ENCODE data around the gene TAS2R5.
"Not testable (repeated sequence)": the region's sequence is repeated elsewhere in the genome, so short reads cannot be mapped to it uniquely, and the experiment has no call there.

TAS2R5 gene

GRCh38 chr7:141789917-141790316 is at the start of gene TAS2R5:
TAS2R5 (plus strand) TSS chr7:141790217; CDS start chr7:141790362, 145 bp downstream.
- H3K4me3 Mint-ChIP-seq, result no peak within 1 kb of the TSS
- no peaks in the 10 kb centered on the region for H3K4me1 Mint-ChIP-seq (ENCODE audit: low read depth)
- no peaks in the 10 kb centered on the region for H3K27me3 Mint-ChIP-seq
- no peak for DNase-seq
- H3K9me3 Mint-ChIP-seq, result no peaks in the 10 kb centered on the region
- H3K36me3 Mint-ChIP-seq (ENCODE audit: low read depth), result peaks cover 57% of the 10 kb centered on the region
- no peak within 1 kb of the TSS for H3K27ac Mint-ChIP-seq

GRCh38 chr7:141742229-141742628 is 47.8 kb upstream of the TAS2R5 start:
- no peak for DNase-seq
- no peaks in the 10 kb centered on the region for H3K9me3 Mint-ChIP-seq
- H3K36me3 Mint-ChIP-seq (ENCODE audit: low read depth), result peaks cover 93% of the 10 kb centered on the region
- H3K27me3 Mint-ChIP-seq, result no peaks in the 10 kb centered on the region
- H3K4me1 Mint-ChIP-seq (ENCODE audit: low read depth), result peaks cover 53% of the 10 kb centered on the region
- H3K4me3 Mint-ChIP-seq, result no peak overlapping the region
- peak overlapping the region; percentile 85 for H3K27ac Mint-ChIP-seq

- H3K9me3 Mint-ChIP-seq, result no peaks in the 10 kb centered on the region
- H3K4me3 Mint-ChIP-seq, result no peak overlapping the region
- no peaks in the 10 kb centered on the region for H3K27me3 Mint-ChIP-seq
- peaks cover 48% of the 10 kb centered on the region for H3K4me1 Mint-ChIP-seq (ENCODE audit: low read depth)
- no peak for DNase-seq
- peaks cover 93% of the 10 kb centered on the region for H3K36me3 Mint-ChIP-seq (ENCODE audit: low read depth)
- no peak overlapping the region for H3K27ac Mint-ChIP-seq
These were observed 45.9 kb upstream of the TAS2R5 start for GRCh38 chr7:141744131-141744530.

- H3K4me3 Mint-ChIP-seq, result no peak overlapping the region
- peaks cover 12% of the 10 kb centered on the region for H3K4me1 Mint-ChIP-seq (ENCODE audit: low read depth)
- no peaks in the 10 kb centered on the region for H3K27me3 Mint-ChIP-seq
- no peak overlapping the region for H3K27ac Mint-ChIP-seq
- peaks cover 28% of the 10 kb centered on the region for H3K9me3 Mint-ChIP-seq
- peaks cover 93% of the 10 kb centered on the region for H3K36me3 Mint-ChIP-seq (ENCODE audit: low read depth)
- no peak for DNase-seq
These were observed 41.6 kb upstream of the TAS2R5 start for GRCh38 chr7:141748396-141748795.

GRCh38 chr7:141751904-141752303 is 38.1 kb upstream of the TAS2R5 start:
- peaks cover 28% of the 10 kb centered on the region for H3K9me3 Mint-ChIP-seq
- not testable (repeated sequence) for H3K4me3 Mint-ChIP-seq; DNase-seq; H3K4me1 Mint-ChIP-seq (ENCODE audit: low read depth); H3K27me3 Mint-ChIP-seq; H3K27ac Mint-ChIP-seq
- H3K36me3 Mint-ChIP-seq (ENCODE audit: low read depth), result peaks cover 95% of the 10 kb centered on the region

GRCh38 chr7:141752634-141753033 is 37.4 kb upstream of the TAS2R5 start:
- no peak for DNase-seq
- Mint-ChIP-seq H3K36me3 (ENCODE audit: low read depth) (peaks cover 98% of the 10 kb centered on the region), H3K27ac (no peak overlapping the region), H3K4me3 (no peak overlapping the region), H3K9me3 (peaks cover 28% of the 10 kb centered on the region), H3K4me1 (ENCODE audit: low read depth) (peaks cover 6% of the 10 kb centered on the region), H3K27me3 (no peaks in the 10 kb centered on the region)

- DNase-seq, result no peak
- no peak overlapping the region for H3K27ac Mint-ChIP-seq
- peaks cover 98% of the 10 kb centered on the region for H3K36me3 Mint-ChIP-seq (ENCODE audit: low read depth)
- no peak overlapping the region for H3K4me3 Mint-ChIP-seq
- H3K27me3 Mint-ChIP-seq, result no peaks in the 10 kb centered on the region
- H3K9me3 Mint-ChIP-seq, result peaks cover 26% of the 10 kb centered on the region
- peaks cover 6% of the 10 kb centered on the region for H3K4me1 Mint-ChIP-seq (ENCODE audit: low read depth)
These were observed 35.1 kb upstream of the TAS2R5 start for GRCh38 chr7:141754939-141755338.

- Mint-ChIP-seq H3K4me1 (ENCODE audit: low read depth) (peaks cover 2% of the 10 kb centered on the region), H3K9me3 (no peaks in the 10 kb centered on the region), H3K27ac (peak within 1 kb of the TSS; percentile 29), H3K27me3 (no peaks in the 10 kb centered on the region), H3K4me3 (no peak within 1 kb of the TSS), H3K36me3 (ENCODE audit: low read depth) (peaks cover 95% of the 10 kb centered on the region)
- DNase-seq, result no peak
These were observed 26.2 kb upstream of the TAS2R5 start, which contains the start of gene TAS2R3 for GRCh38 chr7:141763797-141764196. TAS2R3 (plus strand) TSS chr7:141764097; CDS start chr7:141764159, 62 bp downstream.

- H3K27ac Mint-ChIP-seq; H3K9me3 Mint-ChIP-seq; DNase-seq; H3K4me1 Mint-ChIP-seq (ENCODE audit: low read depth); H3K27me3 Mint-ChIP-seq; H3K4me3 Mint-ChIP-seq: not testable (repeated sequence)
- peaks cover 79% of the 10 kb centered on the region for H3K36me3 Mint-ChIP-seq (ENCODE audit: low read depth)
These were observed 19.9 kb upstream of the TAS2R5 start for GRCh38 chr7:141770083-141770583.

- Mint-ChIP-seq H3K27ac (no peak within 1 kb of the TSS), H3K27me3 (no peaks in the 10 kb centered on the region), H3K4me3 (no peak within 1 kb of the TSS), H3K4me1 (ENCODE audit: low read depth) (peaks cover 4% of the 10 kb centered on the region), H3K36me3 (ENCODE audit: low read depth) (peaks cover 76% of the 10 kb centered on the region), H3K9me3 (peaks cover 4% of the 10 kb centered on the region)
- no peak for DNase-seq
These were observed 13.6 kb upstream of the TAS2R5 start, which contains the start of gene TAS2R4 for GRCh38 chr7:141776374-141776773. TAS2R4 (plus strand) TSS chr7:141776674; CDS start chr7:141778489, 1,815 bp downstream.

- H3K27me3 Mint-ChIP-seq, result no peaks in the 10 kb centered on the region
- no peak for DNase-seq
- H3K27ac Mint-ChIP-seq, result no peak overlapping the region
- H3K36me3 Mint-ChIP-seq (ENCODE audit: low read depth), result peaks cover 38% of the 10 kb centered on the region
- H3K4me3 Mint-ChIP-seq, result no peak overlapping the region
- H3K4me1 Mint-ChIP-seq (ENCODE audit: low read depth), result no peaks in the 10 kb centered on the region
- H3K9me3 Mint-ChIP-seq, result no peaks in the 10 kb centered on the region
These were observed 4.1 kb upstream of the TAS2R5 start for GRCh38 chr7:141785706-141786552.

- Mint-ChIP-seq H3K4me3 (no peak overlapping the region), H3K9me3 (no peaks in the 10 kb centered on the region), H3K27ac (no peak overlapping the region), H3K4me1 (ENCODE audit: low read depth) (no peaks in the 10 kb centered on the region), H3K36me3 (ENCODE audit: low read depth) (peaks cover 45% of the 10 kb centered on the region), H3K27me3 (no peaks in the 10 kb centered on the region)
- no peak for DNase-seq
These were observed 1.7 kb upstream of the TAS2R5 start for GRCh38 chr7:141788296-141788695.

- DNase-seq, result no peak
- Mint-ChIP-seq H3K9me3 (no peaks in the 10 kb centered on the region), H3K4me1 (ENCODE audit: low read depth) (no peaks in the 10 kb centered on the region), H3K27ac (no peak overlapping the region), H3K36me3 (ENCODE audit: low read depth) (peaks cover 54% of the 10 kb centered on the region), H3K4me3 (no peak overlapping the region), H3K27me3 (no peaks in the 10 kb centered on the region)
These were observed 2.5 kb downstream of the TAS2R5 start for GRCh38 chr7:141792526-141792925.

- H3K27me3 Mint-ChIP-seq, result no peaks in the 10 kb centered on the region
- H3K36me3 Mint-ChIP-seq (ENCODE audit: low read depth), result peaks cover 48% of the 10 kb centered on the region
- H3K9me3 Mint-ChIP-seq, result peaks cover 48% of the 10 kb centered on the region
- H3K4me3 Mint-ChIP-seq, result no peak overlapping the region
- H3K4me1 Mint-ChIP-seq (ENCODE audit: low read depth), result no peaks in the 10 kb centered on the region
- DNase-seq, result no peak
- no peak overlapping the region for H3K27ac Mint-ChIP-seq
These were observed 30.1 kb downstream of the TAS2R5 start for GRCh38 chr7:141820067-141820466.

- peaks cover 54% of the 10 kb centered on the region for H3K36me3 Mint-ChIP-seq (ENCODE audit: low read depth)
- H3K27ac Mint-ChIP-seq; H3K4me3 Mint-ChIP-seq; H3K27me3 Mint-ChIP-seq; H3K4me1 Mint-ChIP-seq (ENCODE audit: low read depth); DNase-seq: not testable (repeated sequence)
- peaks cover 46% of the 10 kb centered on the region for H3K9me3 Mint-ChIP-seq
These were observed 32.4 kb downstream of the TAS2R5 start for GRCh38 chr7:141822432-141822831.
